OCI-LY1 (cell line): ENCODE measurements around the gene GABRG3.
A peak's percentile ranks its signal among the peaks of the same experiment; 100 is the strongest.

Experiments used
- H2AFZ ChIP-seq: fragments of 200-600 bp; sonication (generic), shearing (Covaris generic); 2 replicates; pipeline ENCODE4 v1.6.0; 2014; ENCODE audit warnings: antibody characterized with exemption, mild to moderate bottlenecking, low read length
- H3F3A ChIP-seq: fragments of 200-600 bp; sonication (generic), shearing (Covaris generic); 2 replicates; pipeline ENCODE4 v1.6.0; 2014; ENCODE audit warnings: mild to moderate bottlenecking, antibody characterized with exemption, low read length, moderate library complexity; ENCODE audit not compliant: insufficient read depth
- H3K27ac ChIP-seq: fragments of 200-600 bp; sonication (generic); 2 replicates; pipeline ENCODE4 v1.5.1; 2014; ENCODE audit warnings: low read length, mixed run types, mild to moderate bottlenecking, low read depth; ENCODE audit not compliant: poor library complexity, severe bottlenecking
- H3K27me3 ChIP-seq: fragments of 200-600 bp; sonication (generic); 2 replicates; pipeline ENCODE4 v1.6.0; 2014; ENCODE audit warnings: antibody characterized with exemption, mild to moderate bottlenecking, low read length, moderate library complexity; ENCODE audit not compliant: insufficient read depth
- H3K36me3 ChIP-seq: fragments of 200-600 bp; sonication (generic); 2 replicates; pipeline ENCODE4 v1.6.1; 2014; ENCODE audit warnings: mild to moderate bottlenecking, antibody characterized with exemption, low read length, moderate library complexity, mixed read lengths; ENCODE audit not compliant: insufficient read depth
- H3K4me1 ChIP-seq: fragments of 200-600 bp; sonication (generic); 2 replicates; pipeline ENCODE4 v1.5.1; 2014; ENCODE audit warnings: mild to moderate bottlenecking, low read length, moderate library complexity; ENCODE audit not compliant: insufficient read depth, severe bottlenecking
- H3K4me2 ChIP-seq: fragments of 200-600 bp; sonication (generic), shearing (Covaris generic); 2 replicates; pipeline ENCODE4 v1.6.1; 2014; ENCODE audit warnings: low read length
- H3K4me3 ChIP-seq: fragments of 200-600 bp; sonication (generic); 2 replicates; pipeline ENCODE4 v1.5.1; 2014; ENCODE audit warnings: low read length, low read depth, mild to moderate bottlenecking, mixed read lengths; ENCODE audit not compliant: poor library complexity, severe bottlenecking
- H3K79me2 ChIP-seq: fragments of 200-600 bp; shearing (Covaris generic); 2 replicates; pipeline ENCODE4 v1.6.1; 2016; ENCODE audit warnings: mixed run types, low read length, mixed read lengths; ENCODE audit not compliant: insufficient read depth
- H3K9ac ChIP-seq: fragments of 200-600 bp; sonication (generic), shearing (Covaris generic); 2 replicates; pipeline ENCODE4 v1.6.1; 2014; ENCODE audit warnings: mild to moderate bottlenecking, low read length, mixed read lengths
- H3K9me2 ChIP-seq: fragments of 200-600 bp; sonication (generic), shearing (Covaris generic); 2 replicates; pipeline ENCODE4 v1.6.1; 2014; ENCODE audit warnings: low read depth, mild to moderate bottlenecking, low read length, mixed read lengths
- H3K9me3 ChIP-seq: fragments of 200-600 bp; shearing (Covaris generic); 2 replicates; pipeline ENCODE4 v1.6.1; 2014; ENCODE audit warnings: low read length, mixed read lengths
- H4K20me1 ChIP-seq: fragments of 200-600 bp; sonication (generic), shearing (Covaris generic); 2 replicates; pipeline ENCODE4 v1.6.0; 2016; ENCODE audit warnings: mild to moderate bottlenecking, low read length; ENCODE audit not compliant: insufficient read depth
- EZH2 ChIP-seq: fragments of 200-600 bp; sonication (generic), shearing (Covaris generic); IDR thresholded peaks from 2 replicates; pipeline ENCODE4 v1.8.0; 2017; ENCODE audit warnings: borderline replicate concordance, mixed run types, mild to moderate bottlenecking, antibody characterized with exemption, low read length, moderate library complexity, mixed read lengths
- TF ChIP-seq, protein P1 (sequence below): fragments of 200-600 bp; sonication (generic), shearing (Covaris generic); IDR thresholded peaks from 2 replicates; pipeline ENCODE4 v1.5.1; 2017; ENCODE audit warnings: mild to moderate bottlenecking, antibody characterized with exemption, low read length, moderate library complexity, mixed read lengths

GABRG3 gene

DNA sequence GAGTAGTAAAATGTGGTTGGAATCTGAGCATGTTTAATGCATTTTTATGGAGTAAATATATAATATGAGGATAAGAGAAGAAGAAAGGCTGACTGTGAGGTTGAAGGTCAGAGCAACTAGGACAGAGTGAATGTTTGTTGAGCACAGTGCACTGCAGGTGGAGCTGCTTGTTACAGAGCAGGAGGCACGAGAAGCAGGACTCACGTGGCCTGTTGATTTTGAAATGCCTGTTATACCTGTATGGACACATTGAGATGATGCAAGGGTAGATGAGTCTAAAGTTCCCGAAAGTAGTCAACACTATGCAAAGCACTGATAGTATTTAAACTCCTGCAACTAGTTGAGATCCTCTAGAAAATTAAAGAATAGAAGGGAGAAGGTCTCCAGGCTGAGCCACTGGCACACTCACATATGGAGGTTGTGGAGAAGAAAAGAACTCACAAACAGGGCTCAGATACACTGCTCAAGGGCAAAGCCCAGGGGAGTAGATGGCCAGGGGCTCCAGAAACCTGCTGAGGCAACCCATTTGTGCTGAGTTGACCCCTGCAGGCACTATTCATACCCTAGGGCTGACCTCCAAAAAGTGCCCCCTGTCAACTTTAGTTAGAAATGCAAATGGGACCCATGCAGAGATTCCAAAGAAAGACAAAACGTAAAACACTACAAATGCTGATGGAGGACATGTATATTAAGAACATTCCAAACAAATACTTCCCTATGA, 541.5 kb downstream of the GABRG3 start:
- Histone ChIP-seq H4K20me1 (no peaks in the 10 kb centered on the region), H3K4me1 (no peaks in the 10 kb centered on the region)
- TF ChIP-seq, protein P1, sequence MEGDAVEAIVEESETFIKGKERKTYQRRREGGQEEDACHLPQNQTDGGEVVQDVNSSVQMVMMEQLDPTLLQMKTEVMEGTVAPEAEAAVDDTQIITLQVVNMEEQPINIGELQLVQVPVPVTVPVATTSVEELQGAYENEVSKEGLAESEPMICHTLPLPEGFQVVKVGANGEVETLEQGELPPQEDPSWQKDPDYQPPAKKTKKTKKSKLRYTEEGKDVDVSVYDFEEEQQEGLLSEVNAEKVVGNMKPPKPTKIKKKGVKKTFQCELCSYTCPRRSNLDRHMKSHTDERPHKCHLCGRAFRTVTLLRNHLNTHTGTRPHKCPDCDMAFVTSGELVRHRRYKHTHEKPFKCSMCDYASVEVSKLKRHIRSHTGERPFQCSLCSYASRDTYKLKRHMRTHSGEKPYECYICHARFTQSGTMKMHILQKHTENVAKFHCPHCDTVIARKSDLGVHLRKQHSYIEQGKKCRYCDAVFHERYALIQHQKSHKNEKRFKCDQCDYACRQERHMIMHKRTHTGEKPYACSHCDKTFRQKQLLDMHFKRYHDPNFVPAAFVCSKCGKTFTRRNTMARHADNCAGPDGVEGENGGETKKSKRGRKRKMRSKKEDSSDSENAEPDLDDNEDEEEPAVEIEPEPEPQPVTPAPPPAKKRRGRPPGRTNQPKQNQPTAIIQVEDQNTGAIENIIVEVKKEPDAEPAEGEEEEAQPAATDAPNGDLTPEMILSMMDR, result no peak
- TF ChIP-seq EZH2, result no peak

DNA sequence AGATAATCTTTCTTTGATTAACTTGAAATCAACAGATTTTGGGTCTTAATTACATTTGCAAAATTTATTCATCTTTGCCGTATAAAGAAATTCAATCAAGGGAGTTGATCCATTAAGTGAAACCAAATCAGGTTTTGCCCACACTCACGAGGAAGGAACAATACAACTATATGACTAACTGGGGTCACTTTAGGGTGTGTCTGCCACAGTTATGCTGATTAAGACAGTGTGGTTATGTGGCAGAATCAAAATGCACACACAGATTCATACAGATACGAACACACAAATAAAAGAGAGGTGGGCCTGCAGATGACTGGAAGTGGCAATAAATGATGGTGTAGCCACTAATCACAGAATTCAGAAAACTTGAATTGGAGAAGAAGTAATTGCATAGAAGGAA, 543.5 kb downstream of the GABRG3 start:
- Histone ChIP-seq H3K36me3 (no peaks in the 10 kb centered on the region), H4K20me1 (no peaks in the 10 kb centered on the region), H3K9me3 (no peaks in the 10 kb centered on the region), H3K4me1 (no peaks in the 10 kb centered on the region), H3K27me3 (no peaks in the 10 kb centered on the region), H3K79me2 (no peaks in the 10 kb centered on the region), H3K4me3 (no peak overlapping the region), H3K27ac (no peak overlapping the region), H3K9me2 (no peaks in the 10 kb centered on the region), H3K4me2 (no peak overlapping the region), H3F3A (no peaks in the 10 kb centered on the region), H3K9ac (no peak overlapping the region), H2AFZ (no peak overlapping the region)
- TF ChIP-seq, protein P1, result no peak
- TF ChIP-seq EZH2, result no peak

More for the DNA sequence above, 541.5 kb downstream of the GABRG3 start:
- H3F3A ChIP-seq, result no peaks in the 10 kb centered on the region
- no peak overlapping the region for H3K4me2 ChIP-seq
- H3K9ac ChIP-seq, result no peak overlapping the region
- H3K36me3 ChIP-seq, result no peaks in the 10 kb centered on the region
- no peak overlapping the region for H3K27ac ChIP-seq
- H3K9me3 ChIP-seq, result no peaks in the 10 kb centered on the region
- no peaks in the 10 kb centered on the region for H3K79me2 ChIP-seq
- H2AFZ ChIP-seq, result no peak overlapping the region
- no peaks in the 10 kb centered on the region for H3K27me3 ChIP-seq
- no peaks in the 10 kb centered on the region for H3K9me2 ChIP-seq
- no peak overlapping the region for H3K4me3 ChIP-seq

DNA sequence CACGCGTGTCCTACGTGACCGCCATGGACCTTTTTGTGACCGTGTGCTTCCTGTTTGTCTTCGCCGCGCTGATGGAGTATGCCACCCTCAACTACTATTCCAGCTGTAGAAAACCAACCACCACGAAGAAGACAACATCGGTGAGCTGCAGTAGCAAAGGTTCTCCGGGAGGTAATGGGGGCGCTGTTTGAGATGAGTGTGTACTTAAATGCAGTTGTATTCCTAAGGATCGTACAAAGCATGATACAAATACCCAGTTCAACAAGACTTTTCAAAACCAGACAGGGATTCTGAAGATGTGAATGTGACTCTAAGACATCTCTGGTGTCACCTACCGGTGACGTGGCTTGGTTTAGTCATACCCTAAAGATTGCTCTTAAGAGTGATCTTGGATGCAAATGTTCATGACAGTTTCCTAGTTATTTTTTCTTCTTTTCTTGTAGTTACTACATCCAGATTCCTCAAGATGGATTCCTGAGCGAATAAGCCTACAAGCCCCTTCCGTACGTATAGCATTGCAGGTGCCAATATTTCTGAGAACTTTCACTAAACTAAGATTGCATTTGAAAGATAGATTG, 556.6 kb downstream of the GABRG3 start:
- Histone ChIP-seq H3K36me3 (no peaks in the 10 kb centered on the region), H3K27ac (no peak overlapping the region), H3F3A (no peaks in the 10 kb centered on the region), H3K9ac (no peak overlapping the region), H3K79me2 (no peaks in the 10 kb centered on the region), H3K27me3 (no peaks in the 10 kb centered on the region), H3K9me2 (no peaks in the 10 kb centered on the region), H3K4me2 (no peak overlapping the region), H2AFZ (no peak overlapping the region), H3K4me3 (no peak overlapping the region), H4K20me1 (no peaks in the 10 kb centered on the region), H3K9me3 (0 out of 2 replicates have a peak, but pooled peaks cover 2% of the 10 kb centered on the region), H3K4me1 (no peaks in the 10 kb centered on the region)
- TF ChIP-seq, protein P1, result peak; percentile 54; the same call in 1 of the 2 replicates
- TF ChIP-seq EZH2, result no peak
